PFSK-1 (cell line): ENCODE results near the gene AFF2.

Experiments used
- POLR2AphosphoS5 ChIP-seq: IDR thresholded peaks from 2 replicates; pipeline ENCODE4 v1.6.1; 2012; ENCODE audit warnings: low read depth, mild to moderate bottlenecking, control low read depth, low read length, moderate library complexity
- TAF1 ChIP-seq: IDR thresholded peaks from 2 replicates; pipeline ENCODE4 v1.6.1; 2012; ENCODE audit warnings: low read length, control low read depth, borderline replicate concordance; ENCODE audit not compliant: insufficient read depth

- TF ChIP-seq POLR2AphosphoS5 (no peak), TAF1 (no peak)
These were observed 112.0 kb downstream of the AFF2 start for GRCh38 chrX:148612431-148612830.
